Measurements from ENCODE around the gene GPC5.

Gene GPC5

DNA sequence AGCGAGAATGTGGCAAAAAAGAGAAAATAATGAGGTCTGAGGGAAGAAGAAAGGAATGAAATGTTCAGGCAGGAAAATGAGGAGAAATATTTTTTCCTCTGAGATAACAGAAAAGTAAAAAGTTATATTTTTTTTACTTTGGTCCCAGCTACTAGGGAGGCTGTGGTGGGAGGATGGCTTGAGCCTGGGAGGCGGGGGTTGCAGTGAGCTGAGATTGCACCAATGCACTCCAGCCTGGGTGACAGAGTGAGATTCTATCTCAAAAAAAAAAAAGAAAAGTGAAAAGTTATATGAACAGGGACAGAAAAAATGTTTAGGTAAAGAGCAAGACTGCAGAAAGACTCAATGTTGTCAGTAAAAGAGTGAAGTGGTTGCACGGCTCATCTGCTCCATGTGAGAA lies 1224.5 kb downstream of the GPC5 start:
- Histone ChIP-seq H3K9ac (ENCODE audit: insufficient read length, low read depth) (no peak overlapping the region), H3K36me3 (ENCODE audit: insufficient read depth, insufficient read length, low read length) (no peaks in the 10 kb centered on the region), H3K27me3 (ENCODE audit: insufficient read depth, insufficient read length) (no peaks in the 10 kb centered on the region), H3K9me3 (ENCODE audit: insufficient read depth, low read length) (no peaks in the 10 kb centered on the region), H3K4me1 (ENCODE audit: insufficient read depth, insufficient read length) (no peaks in the 10 kb centered on the region), H3K4me3 (ENCODE audit: insufficient read length, low read depth) (no peak overlapping the region)
- no peak for DNase-seq (ENCODE audit: low read depth, low spot score)
- no peak for TF ChIP-seq SUZ12 (IDR thresholded peaks at IDR 0.05; ENCODE audit: extremely low read depth, insufficient read depth, insufficient read length)
- no peak for TF ChIP-seq ZNF274 (IDR thresholded peaks at IDR 0.05; ENCODE audit: low read depth, low read length)
- TF ChIP-seq YY1 (IDR thresholded peaks at IDR 0.05; ENCODE audit: insufficient read depth, insufficient read length) = no peak

- no peak for TF ChIP-seq YY1 (IDR thresholded peaks at IDR 0.05; ENCODE audit: insufficient read depth, insufficient read length)
- TF ChIP-seq SUZ12 (IDR thresholded peaks at IDR 0.05; ENCODE audit: extremely low read depth, insufficient read depth, insufficient read length) = no peak
- no peak for TF ChIP-seq ZNF274 (IDR thresholded peaks at IDR 0.05; ENCODE audit: low read depth, low read length)
- no peak overlapping the region for H3K9ac ChIP-seq (ENCODE audit: insufficient read length, low read depth)
- no peaks in the 10 kb centered on the region for H3K27me3 ChIP-seq (ENCODE audit: insufficient read depth, insufficient read length)
- no peaks in the 10 kb centered on the region for H3K36me3 ChIP-seq (ENCODE audit: insufficient read depth, insufficient read length, low read length)
- DNase-seq (ENCODE audit: low read depth, low spot score) = no peak
- no peak overlapping the region for H3K4me3 ChIP-seq (ENCODE audit: insufficient read length, low read depth)
- H3K4me1 ChIP-seq (ENCODE audit: insufficient read depth, insufficient read length) = no peaks in the 10 kb centered on the region
- no peaks in the 10 kb centered on the region for H3K9me3 ChIP-seq (ENCODE audit: insufficient read depth, low read length)
These were observed 1227.9 kb downstream of the GPC5 start for GRCh38 chr13:92626274-92626673.

DNA sequence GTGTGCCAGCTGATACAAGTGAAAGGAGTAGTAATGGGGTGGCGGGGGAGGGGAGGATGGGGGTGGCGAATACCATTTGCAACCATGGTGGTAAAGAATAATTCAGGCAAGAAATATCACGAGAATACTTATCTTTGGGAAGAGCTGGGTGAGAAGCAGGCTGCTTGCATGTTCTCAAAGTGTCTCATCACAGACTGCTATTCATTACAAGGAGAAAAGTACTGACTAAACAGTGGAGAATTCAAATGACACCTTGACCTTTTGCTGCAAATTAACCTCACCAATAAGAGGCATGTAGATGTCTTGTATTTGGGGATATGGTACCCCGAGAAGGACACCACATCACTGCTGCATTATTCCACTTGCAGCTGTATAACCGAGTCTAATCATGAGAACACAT lies 1242.5 kb downstream of the GPC5 start:
- no peak for TF ChIP-seq YY1 (IDR thresholded peaks at IDR 0.05; ENCODE audit: insufficient read depth, insufficient read length)
- TF ChIP-seq ZNF274 (IDR thresholded peaks at IDR 0.05; ENCODE audit: low read depth, low read length) = no peak
- no peak for TF ChIP-seq SUZ12 (IDR thresholded peaks at IDR 0.05; ENCODE audit: extremely low read depth, insufficient read depth, insufficient read length)
- H3K4me3 ChIP-seq (ENCODE audit: insufficient read length, low read depth) = no peak overlapping the region
- no peak overlapping the region for H3K9ac ChIP-seq (ENCODE audit: insufficient read length, low read depth)
- DNase-seq (ENCODE audit: low read depth, low spot score) = no peak
- no peaks in the 10 kb centered on the region for H3K27me3 ChIP-seq (ENCODE audit: insufficient read depth, insufficient read length)
- H3K9me3 ChIP-seq (ENCODE audit: insufficient read depth, low read length) = 0 out of 2 replicates have a peak, but pooled peaks cover 5% of the 10 kb centered on the region
- H3K36me3 ChIP-seq (ENCODE audit: insufficient read depth, insufficient read length, low read length) = no peaks in the 10 kb centered on the region
- H3K4me1 ChIP-seq (ENCODE audit: insufficient read depth, insufficient read length) = no peaks in the 10 kb centered on the region

GRCh38 chr13:92649140-92649813 lies 1250.9 kb downstream of the GPC5 start:
- H3K27me3 ChIP-seq (ENCODE audit: insufficient read depth, insufficient read length) = no peaks in the 10 kb centered on the region
- TF ChIP-seq SUZ12 (IDR thresholded peaks at IDR 0.05; ENCODE audit: extremely low read depth, insufficient read depth, insufficient read length) = no peak
- TF ChIP-seq ZNF274 (IDR thresholded peaks at IDR 0.05; ENCODE audit: low read depth, low read length) = no peak
- no peak for TF ChIP-seq YY1 (IDR thresholded peaks at IDR 0.05; ENCODE audit: insufficient read depth, insufficient read length)
- no peak overlapping the region for H3K9ac ChIP-seq (ENCODE audit: insufficient read length, low read depth)
- no peaks in the 10 kb centered on the region for H3K36me3 ChIP-seq (ENCODE audit: insufficient read depth, insufficient read length, low read length)
- H3K9me3 ChIP-seq (ENCODE audit: insufficient read depth, low read length) = no peaks in the 10 kb centered on the region
- no peak for DNase-seq (ENCODE audit: low read depth, low spot score)
- no peaks in the 10 kb centered on the region for H3K4me1 ChIP-seq (ENCODE audit: insufficient read depth, insufficient read length)
- H3K4me3 ChIP-seq (ENCODE audit: insufficient read length, low read depth) = no peak overlapping the region

GRCh38 chr13:92656103-92656502 lies 1257.7 kb downstream of the GPC5 start:
- H3K9ac ChIP-seq (ENCODE audit: insufficient read length, low read depth) = no peak overlapping the region
- H3K4me1 ChIP-seq (ENCODE audit: insufficient read depth, insufficient read length) = no peaks in the 10 kb centered on the region
- no peak overlapping the region for H3K4me3 ChIP-seq (ENCODE audit: insufficient read length, low read depth)
- no peaks in the 10 kb centered on the region for H3K9me3 ChIP-seq (ENCODE audit: insufficient read depth, low read length)
- no peaks in the 10 kb centered on the region for H3K27me3 ChIP-seq (ENCODE audit: insufficient read depth, insufficient read length)
- H3K36me3 ChIP-seq (ENCODE audit: insufficient read depth, insufficient read length, low read length) = no peaks in the 10 kb centered on the region
- DNase-seq (ENCODE audit: low read depth, low spot score) = no peak
- TF ChIP-seq SUZ12 (IDR thresholded peaks at IDR 0.05; ENCODE audit: extremely low read depth, insufficient read depth, insufficient read length) = no peak
- TF ChIP-seq YY1 (IDR thresholded peaks at IDR 0.05; ENCODE audit: insufficient read depth, insufficient read length) = no peak

GRCh38 chr13:92656648-92657047 lies 1258.2 kb downstream of the GPC5 start:
- H3K9me3 ChIP-seq (ENCODE audit: insufficient read depth, low read length) = no peaks in the 10 kb centered on the region
- no peak overlapping the region for H3K9ac ChIP-seq (ENCODE audit: insufficient read length, low read depth)
- H3K4me3 ChIP-seq (ENCODE audit: insufficient read length, low read depth) = no peak overlapping the region
- no peaks in the 10 kb centered on the region for H3K4me1 ChIP-seq (ENCODE audit: insufficient read depth, insufficient read length)
- no peaks in the 10 kb centered on the region for H3K27me3 ChIP-seq (ENCODE audit: insufficient read depth, insufficient read length)
- no peaks in the 10 kb centered on the region for H3K36me3 ChIP-seq (ENCODE audit: insufficient read depth, insufficient read length, low read length)
- DNase-seq (ENCODE audit: low read depth, low spot score) = no peak
- TF ChIP-seq ZNF274 (IDR thresholded peaks at IDR 0.05; ENCODE audit: low read depth, low read length) (no peak), YY1 (IDR thresholded peaks at IDR 0.05; ENCODE audit: insufficient read depth, insufficient read length) (no peak), SUZ12 (IDR thresholded peaks at IDR 0.05; ENCODE audit: extremely low read depth, insufficient read depth, insufficient read length) (no peak)

GRCh38 chr13:92657565-92657964 lies 1259.1 kb downstream of the GPC5 start:
- H3K9me3 ChIP-seq (ENCODE audit: insufficient read depth, low read length) = no peaks in the 10 kb centered on the region
- no peaks in the 10 kb centered on the region for H3K4me1 ChIP-seq (ENCODE audit: insufficient read depth, insufficient read length)
- no peaks in the 10 kb centered on the region for H3K36me3 ChIP-seq (ENCODE audit: insufficient read depth, insufficient read length, low read length)
- H3K9ac ChIP-seq (ENCODE audit: insufficient read length, low read depth) = no peak overlapping the region
- H3K27me3 ChIP-seq (ENCODE audit: insufficient read depth, insufficient read length) = no peaks in the 10 kb centered on the region
- no peak for DNase-seq (ENCODE audit: low read depth, low spot score)
- TF ChIP-seq YY1 (IDR thresholded peaks at IDR 0.05; ENCODE audit: insufficient read depth, insufficient read length) (no peak), SUZ12 (IDR thresholded peaks at IDR 0.05; ENCODE audit: extremely low read depth, insufficient read depth, insufficient read length) (no peak), ZNF274 (IDR thresholded peaks at IDR 0.05; ENCODE audit: low read depth, low read length) (no peak)
- H3K4me3 ChIP-seq (ENCODE audit: insufficient read length, low read depth) = no peak overlapping the region
